Right renal pelvis (tissue), 4 donors: Measurements from ENCODE around the gene TMEM243. TPM values are rescaled to one million over a fixed set of nuclear protein-coding genes. Genes with fewer than 3 reads are reported as not detected.
"Not testable (repeated sequence)": the region's sequence is repeated elsewhere in the genome, so short reads cannot be mapped to it uniquely, and the experiment has no call there.

ENCODE experiments used
- DNase-seq, 4 donors: peaks; one replicate each; pipeline ENCODE4 v3.0.0-alpha.2; 2013; ENCODE audit warnings: low read depth in 4 of 4, low spot score in 3 of 4, missing footprints in 1 of 4
- polyA plus RNA-seq, 4 donors: library from polyadenylated mRNA; unstranded; fragments of 120-200 nt; gene quantifications; one replicate each; pipeline ENCODE4 v1.2.1, GENCODE V29; 2013; ENCODE audit not compliant: insufficient read length in 4 of 4

The TMEM243 gene
- 10 to 100 TPM; 41.8 to 48.1 (median 45.2) TPM for polyA plus RNA-seq

GRCh38 chr7:87219545-87220025, at the start of gene TMEM243:
TMEM243 (minus strand) TSS chr7:87219732; CDS start chr7:87219503, 229 bp downstream.
- peak; percentile 36 to 52 (median 46) for DNase-seq

GRCh38 chr7:87267239-87267900, 47.8 kb upstream of the TMEM243 start:
- no peak for DNase-seq

GRCh38 chr7:87263537-87263936, 44.0 kb upstream of the TMEM243 start:
- DNase-seq: no peak

GRCh38 chr7:87253589-87254087, 34.1 kb upstream of the TMEM243 start:
- DNase-seq: no peak

GRCh38 chr7:87245671-87246070, 26.1 kb upstream of the TMEM243 start:
- not testable (repeated sequence) for DNase-seq

GRCh38 chr7:87238464-87239051, 19.0 kb upstream of the TMEM243 start:
- not testable (repeated sequence) for DNase-seq

GRCh38 chr7:87234949-87235348, 15.4 kb upstream of the TMEM243 start:
- DNase-seq: no peak

- no peak for DNase-seq
Measured at GRCh38 chr7:87231711-87232110, 12.2 kb upstream of the TMEM243 start.

- no peak for DNase-seq
Measured at GRCh38 chr7:87231258-87231657, 11.7 kb upstream of the TMEM243 start.

- DNase-seq: no peak
Measured at GRCh38 chr7:87226495-87226894, 7.0 kb upstream of the TMEM243 start.

GRCh38 chr7:87225696-87226095, 6.2 kb upstream of the TMEM243 start:
- DNase-seq: no peak

GRCh38 chr7:87223666-87224065, 4.1 kb upstream of the TMEM243 start:
- no peak for DNase-seq

- peak in 3 of 4 donors; percentile 23 to 28 (median 23) for DNase-seq
Measured at GRCh38 chr7:87220734-87221215, 1.2 kb upstream of the TMEM243 start.

- peak; percentile 51 to 68 (median 58) for DNase-seq
Measured at GRCh38 chr7:87220026-87220733, 648 bp upstream of the TMEM243 start.

- peak in 3 of 4 donors; percentile 18 to 32 (median 27) for DNase-seq
Measured at GRCh38 chr7:87218796-87219544, 562 bp downstream of the TMEM243 start.

- no peak for DNase-seq
Measured at GRCh38 chr7:87217983-87218653, 1.4 kb downstream of the TMEM243 start.

GRCh38 chr7:87216701-87217508, 2.6 kb downstream of the TMEM243 start:
- DNase-seq: no peak

- DNase-seq: no peak
Measured at GRCh38 chr7:87215046-87215445, 4.5 kb downstream of the TMEM243 start.

GRCh38 chr7:87213811-87214210, 5.7 kb downstream of the TMEM243 start:
- no peak for DNase-seq
